Fibroblast of the conjunctiva (primary cell): ENCODE results near the gene DLD.
"Not testable (repeated sequence)": the region's sequence is repeated elsewhere in the genome, so short reads cannot be mapped to it uniquely, and the experiment has no call there.

Experiments
- DNase-seq: peaks from one replicate; pipeline ENCODE4 v3.0.0-alpha.2; 2010; ENCODE audit warnings: low read depth

Gene DLD

GRCh38 chr7:107945332-107945731, 54.3 kb downstream of the DLD start:
- DNase-seq, result no peak

GRCh38 chr7:107946451-107946850, 55.5 kb downstream of the DLD start:
- no peak for DNase-seq

GRCh38 chr7:107946881-107947280, 55.9 kb downstream of the DLD start:
- DNase-seq, result no peak

GRCh38 chr7:107948645-107949442, 57.9 kb downstream of the DLD start:
- peak; percentile 85 for DNase-seq

- DNase-seq, result no peak
These were observed 58.5 kb downstream of the DLD start for GRCh38 chr7:107949443-107949935.

GRCh38 chr7:107951172-107951787, 60.3 kb downstream of the DLD start:
- DNase-seq, result no peak

- no peak for DNase-seq
These were observed 60.9 kb downstream of the DLD start for GRCh38 chr7:107951896-107952295.

GRCh38 chr7:107953265-107953923, 62.4 kb downstream of the DLD start:
- DNase-seq, result no peak

GRCh38 chr7:107953924-107954303, 62.9 kb downstream of the DLD start:
- DNase-seq, result no peak

- no peak for DNase-seq
These were observed 64.4 kb downstream of the DLD start for GRCh38 chr7:107955394-107955793.

- not testable (repeated sequence) for DNase-seq
These were observed 66.0 kb downstream of the DLD start for GRCh38 chr7:107956950-107957349.

GRCh38 chr7:107957436-107957835, 66.5 kb downstream of the DLD start:
- DNase-seq, result no peak

GRCh38 chr7:107958764-107959526, 68.0 kb downstream of the DLD start:
- DNase-seq, result peak; percentile 87

- no peak for DNase-seq
These were observed 68.5 kb downstream of the DLD start for GRCh38 chr7:107959527-107959898.

GRCh38 chr7:107960272-107960671, 69.3 kb downstream of the DLD start:
- no peak for DNase-seq

- no peak for DNase-seq
These were observed 70.4 kb downstream of the DLD start for GRCh38 chr7:107961405-107961804.

- no peak for DNase-seq
These were observed 71.8 kb downstream of the DLD start for GRCh38 chr7:107962817-107963216.

GRCh38 chr7:107964510-107964909, 73.5 kb downstream of the DLD start:
- DNase-seq, result no peak

GRCh38 chr7:107966711-107967110, 75.7 kb downstream of the DLD start:
- no peak for DNase-seq

GRCh38 chr7:107967420-107967819, 76.4 kb downstream of the DLD start:
- no peak for DNase-seq

- no peak for DNase-seq
These were observed 77.5 kb downstream of the DLD start for GRCh38 chr7:107968449-107968848.

GRCh38 chr7:107969856-107970255, 78.9 kb downstream of the DLD start:
- DNase-seq, result no peak
